Vagina (tissue), 2 donors: Measurements from ENCODE around the gene APOL5.

ENCODE experiments used
- CTCF ChIP-seq, 3 experiments: fragments of 450-650 bp in 2 of 3; fragments of 200-600 bp in 1 of 3; sonication (generic) in 1 of 3; IDR thresholded peaks; one replicate each; pipeline ENCODE4 v1.5.1; 2017 to 2019; ENCODE audit warnings: antibody characterized with exemption in 3 of 3, mild to moderate bottlenecking in 2 of 3, moderate library complexity in 2 of 3
- POLR2A ChIP-seq, 2 donors: fragments of 450-650 bp; IDR thresholded peaks; one replicate each; pipeline ENCODE4 v1.6.1; 2017; ENCODE audit warnings: antibody characterized with exemption in 2 of 2, mild to moderate bottlenecking in 2 of 2, moderate library complexity in 2 of 2
- POLR2AphosphoS5 ChIP-seq, 2 donors: sonication (generic); formaldehyde crosslinking; IDR thresholded peaks; one replicate each; pipeline ENCODE4 v1.9.0; 2017; ENCODE audit warnings: antibody characterized with exemption in 2 of 2, mild to moderate bottlenecking in 2 of 2, low read depth in 1 of 2; ENCODE audit not compliant: insufficient read depth in 1 of 2

- TF ChIP-seq CTCF (IDR thresholded peaks at IDR 0.05), result no peak
- TF ChIP-seq POLR2AphosphoS5 (IDR thresholded peaks at IDR 0.05; ENCODE audit: insufficient read depth in 1 of 2, low read depth in 1 of 2), result no peak
- no peak for TF ChIP-seq POLR2A (IDR thresholded peaks at IDR 0.05)
Measured at GRCh38 chr22:35758394-35758793, 40.7 kb downstream of the APOL5 start.
